ENCODE results near the gene TREML2. TPM values are rescaled to one million over a fixed set of nuclear protein-coding genes. Genes with fewer than 3 reads are reported as not detected.

Gene TREML2
- total and polyA plus RNA-seq, 9 of the 15 experiments (the other 6 are each of a cell fraction or from before 2014, with no cell fraction given): 0.20 to 2.9 (median 1.4) TPM

DNA sequence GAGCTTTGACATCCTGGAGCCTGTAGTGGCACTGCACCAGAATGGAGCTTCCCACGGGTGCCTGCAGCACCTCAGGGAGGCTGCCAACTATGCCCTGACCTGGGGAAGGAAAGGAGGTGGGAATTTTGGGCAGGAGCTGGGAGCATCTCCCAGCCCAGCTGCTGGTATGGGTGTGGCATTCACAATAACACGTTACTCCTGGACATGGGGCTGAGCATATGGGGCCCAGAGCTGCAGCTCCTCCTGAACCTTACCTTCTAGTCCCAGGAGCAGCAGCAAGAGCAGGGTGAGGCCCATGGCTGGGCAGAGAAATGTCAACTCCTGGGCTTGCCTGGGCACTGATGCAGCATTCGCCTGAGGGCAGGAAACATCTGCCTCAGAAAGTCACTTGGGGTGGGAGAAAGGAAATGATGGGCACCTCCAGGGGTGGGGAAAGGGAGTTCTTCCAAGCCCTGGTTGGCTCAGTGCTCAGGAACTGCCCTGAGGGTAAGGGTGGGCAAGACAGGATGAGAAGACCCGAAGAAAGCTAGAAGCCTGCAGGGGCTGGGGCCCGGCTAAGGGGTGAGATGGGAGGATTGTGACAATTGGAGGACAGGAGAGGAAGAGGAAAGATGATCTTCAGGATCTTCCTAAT lies 46.8 kb downstream of the TREML2 start, which contains the start of gene TREML1 (continued):
- TF ChIP-seq ZBTB7A (IDR thresholded peaks at IDR 0.05; ENCODE audit: borderline replicate concordance, control insufficient read depth, low read depth, low read length): no peak
- no peak for TF ChIP-seq ZNF764 (CRISPR knock-in tag; IDR thresholded peaks at IDR 0.05; ENCODE audit: low read depth)
- TF ChIP-seq, protein P1, sequence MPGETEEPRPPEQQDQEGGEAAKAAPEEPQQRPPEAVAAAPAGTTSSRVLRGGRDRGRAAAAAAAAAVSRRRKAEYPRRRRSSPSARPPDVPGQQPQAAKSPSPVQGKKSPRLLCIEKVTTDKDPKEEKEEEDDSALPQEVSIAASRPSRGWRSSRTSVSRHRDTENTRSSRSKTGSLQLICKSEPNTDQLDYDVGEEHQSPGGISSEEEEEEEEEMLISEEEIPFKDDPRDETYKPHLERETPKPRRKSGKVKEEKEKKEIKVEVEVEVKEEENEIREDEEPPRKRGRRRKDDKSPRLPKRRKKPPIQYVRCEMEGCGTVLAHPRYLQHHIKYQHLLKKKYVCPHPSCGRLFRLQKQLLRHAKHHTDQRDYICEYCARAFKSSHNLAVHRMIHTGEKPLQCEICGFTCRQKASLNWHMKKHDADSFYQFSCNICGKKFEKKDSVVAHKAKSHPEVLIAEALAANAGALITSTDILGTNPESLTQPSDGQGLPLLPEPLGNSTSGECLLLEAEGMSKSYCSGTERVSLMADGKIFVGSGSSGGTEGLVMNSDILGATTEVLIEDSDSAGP (CRISPR knock-in tag; IDR thresholded peaks at IDR 0.05): no peak
- TF ChIP-seq, protein P2, sequence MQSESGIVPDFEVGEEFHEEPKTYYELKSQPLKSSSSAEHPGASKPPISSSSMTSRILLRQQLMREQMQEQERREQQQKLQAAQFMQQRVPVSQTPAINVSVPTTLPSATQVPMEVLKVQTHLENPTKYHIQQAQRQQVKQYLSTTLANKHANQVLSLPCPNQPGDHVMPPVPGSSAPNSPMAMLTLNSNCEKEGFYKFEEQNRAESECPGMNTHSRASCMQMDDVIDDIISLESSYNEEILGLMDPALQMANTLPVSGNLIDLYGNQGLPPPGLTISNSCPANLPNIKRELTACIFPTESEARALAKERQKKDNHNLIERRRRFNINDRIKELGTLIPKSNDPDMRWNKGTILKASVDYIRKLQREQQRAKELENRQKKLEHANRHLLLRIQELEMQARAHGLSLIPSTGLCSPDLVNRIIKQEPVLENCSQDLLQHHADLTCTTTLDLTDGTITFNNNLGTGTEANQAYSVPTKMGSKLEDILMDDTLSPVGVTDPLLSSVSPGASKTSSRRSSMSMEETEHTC (IDR thresholded peaks at IDR 0.05): no peak

DNA sequence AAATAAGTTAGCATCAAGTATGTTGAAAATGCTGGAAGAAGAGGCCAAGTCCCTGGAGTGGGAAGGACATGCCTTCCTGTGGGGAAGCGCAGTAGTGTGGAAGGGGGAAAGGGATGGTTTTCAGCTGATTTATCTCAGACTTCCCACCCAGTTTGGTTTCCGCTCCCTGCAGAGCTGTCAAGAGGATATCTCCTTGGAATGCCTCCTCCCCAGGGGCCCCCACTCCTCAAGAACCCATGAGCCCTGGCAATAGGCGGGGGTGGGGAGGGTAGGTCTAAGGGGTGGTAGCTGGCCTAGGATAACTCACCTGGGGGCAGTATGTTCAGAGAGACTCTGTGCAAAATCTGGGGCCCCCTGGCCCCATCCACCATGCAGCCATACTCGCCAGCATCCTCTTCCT lies 47.5 kb downstream of the TREML2 start:
- no peaks in the 10 kb centered on the region for H3K79me2 ChIP-seq (ENCODE audit: control insufficient read depth, insufficient read depth, low read length)
- H3K36me3 ChIP-seq (ENCODE audit: control insufficient read depth, insufficient read depth, low read length): no peaks in the 10 kb centered on the region
- no peak for DNase-seq (ENCODE audit: extremely low read depth in 1 of 4, low spot score in 3 of 4)
- peaks cover 4% of the 10 kb centered on the region; the same call in 1 of the 2 replicates for H4K20me1 ChIP-seq (replicated peaks; ENCODE audit: control insufficient read depth, insufficient read depth, low read length)
- H3K4me1 ChIP-seq (replicated peaks in 1 of 2; ENCODE audit: control insufficient read depth in 2 of 2, insufficient read depth in 2 of 2, low read length in 2 of 2): no peaks in the 10 kb centered on the region
- POLR2A ChIA-PET: interaction anchor here (1.2 kb wide), 1 partner anchor 16 kb away, joined by 3 read pairs; no protein-coding TSS in a partner anchor
- no peak overlapping the region for H3K4me2 ChIP-seq (ENCODE audit: insufficient read depth, low read length)
- intact Hi-C loops (cut with micrococcal nuclease): no loop called here
- no peak for FAIRE-seq
- H3K9me1 ChIP-seq (ENCODE audit: control insufficient read depth, insufficient read depth, low read length): no peaks in the 10 kb centered on the region
- WGBS (ENCODE audit: insufficient coverage, low coverage, missing lambda C conversion rate): 3% methylated on average over 4 of the region's 4 CpGs
- no peaks in the 10 kb centered on the region for H3K9me3 ChIP-seq (replicated peaks; ENCODE audit: control insufficient read depth, insufficient read depth, low read depth, low read length)
- in situ Hi-C loops (cut with MboI): no loop called here
- no peak overlapping the region for H3K4me3 ChIP-seq
- no peak overlapping the region for H3K9ac ChIP-seq (ENCODE audit: insufficient read depth in 1 of 2, low read depth in 2 of 2, low read length in 2 of 2)
- BruUV-seq (replicated peaks): no TSS peak
- H3K27ac ChIP-seq (ENCODE audit: extremely low read depth, low read depth, low read length): no peak overlapping the region
- CTCF ChIA-PET (ENCODE audit: low intra/inter-chr PET ratio): no interaction called here
- H2AFZ ChIP-seq (ENCODE audit: low read depth, low read length): no peak overlapping the region
- ATAC-seq: no peak
- peaks cover 10 to 53% of the 10 kb centered on the region in 2 experiments for H3K27me3 ChIP-seq (ENCODE audit: control insufficient read depth in 2 of 2, insufficient read depth in 2 of 2, low read length in 2 of 2)
- TF ChIP-seq, protein P3, sequence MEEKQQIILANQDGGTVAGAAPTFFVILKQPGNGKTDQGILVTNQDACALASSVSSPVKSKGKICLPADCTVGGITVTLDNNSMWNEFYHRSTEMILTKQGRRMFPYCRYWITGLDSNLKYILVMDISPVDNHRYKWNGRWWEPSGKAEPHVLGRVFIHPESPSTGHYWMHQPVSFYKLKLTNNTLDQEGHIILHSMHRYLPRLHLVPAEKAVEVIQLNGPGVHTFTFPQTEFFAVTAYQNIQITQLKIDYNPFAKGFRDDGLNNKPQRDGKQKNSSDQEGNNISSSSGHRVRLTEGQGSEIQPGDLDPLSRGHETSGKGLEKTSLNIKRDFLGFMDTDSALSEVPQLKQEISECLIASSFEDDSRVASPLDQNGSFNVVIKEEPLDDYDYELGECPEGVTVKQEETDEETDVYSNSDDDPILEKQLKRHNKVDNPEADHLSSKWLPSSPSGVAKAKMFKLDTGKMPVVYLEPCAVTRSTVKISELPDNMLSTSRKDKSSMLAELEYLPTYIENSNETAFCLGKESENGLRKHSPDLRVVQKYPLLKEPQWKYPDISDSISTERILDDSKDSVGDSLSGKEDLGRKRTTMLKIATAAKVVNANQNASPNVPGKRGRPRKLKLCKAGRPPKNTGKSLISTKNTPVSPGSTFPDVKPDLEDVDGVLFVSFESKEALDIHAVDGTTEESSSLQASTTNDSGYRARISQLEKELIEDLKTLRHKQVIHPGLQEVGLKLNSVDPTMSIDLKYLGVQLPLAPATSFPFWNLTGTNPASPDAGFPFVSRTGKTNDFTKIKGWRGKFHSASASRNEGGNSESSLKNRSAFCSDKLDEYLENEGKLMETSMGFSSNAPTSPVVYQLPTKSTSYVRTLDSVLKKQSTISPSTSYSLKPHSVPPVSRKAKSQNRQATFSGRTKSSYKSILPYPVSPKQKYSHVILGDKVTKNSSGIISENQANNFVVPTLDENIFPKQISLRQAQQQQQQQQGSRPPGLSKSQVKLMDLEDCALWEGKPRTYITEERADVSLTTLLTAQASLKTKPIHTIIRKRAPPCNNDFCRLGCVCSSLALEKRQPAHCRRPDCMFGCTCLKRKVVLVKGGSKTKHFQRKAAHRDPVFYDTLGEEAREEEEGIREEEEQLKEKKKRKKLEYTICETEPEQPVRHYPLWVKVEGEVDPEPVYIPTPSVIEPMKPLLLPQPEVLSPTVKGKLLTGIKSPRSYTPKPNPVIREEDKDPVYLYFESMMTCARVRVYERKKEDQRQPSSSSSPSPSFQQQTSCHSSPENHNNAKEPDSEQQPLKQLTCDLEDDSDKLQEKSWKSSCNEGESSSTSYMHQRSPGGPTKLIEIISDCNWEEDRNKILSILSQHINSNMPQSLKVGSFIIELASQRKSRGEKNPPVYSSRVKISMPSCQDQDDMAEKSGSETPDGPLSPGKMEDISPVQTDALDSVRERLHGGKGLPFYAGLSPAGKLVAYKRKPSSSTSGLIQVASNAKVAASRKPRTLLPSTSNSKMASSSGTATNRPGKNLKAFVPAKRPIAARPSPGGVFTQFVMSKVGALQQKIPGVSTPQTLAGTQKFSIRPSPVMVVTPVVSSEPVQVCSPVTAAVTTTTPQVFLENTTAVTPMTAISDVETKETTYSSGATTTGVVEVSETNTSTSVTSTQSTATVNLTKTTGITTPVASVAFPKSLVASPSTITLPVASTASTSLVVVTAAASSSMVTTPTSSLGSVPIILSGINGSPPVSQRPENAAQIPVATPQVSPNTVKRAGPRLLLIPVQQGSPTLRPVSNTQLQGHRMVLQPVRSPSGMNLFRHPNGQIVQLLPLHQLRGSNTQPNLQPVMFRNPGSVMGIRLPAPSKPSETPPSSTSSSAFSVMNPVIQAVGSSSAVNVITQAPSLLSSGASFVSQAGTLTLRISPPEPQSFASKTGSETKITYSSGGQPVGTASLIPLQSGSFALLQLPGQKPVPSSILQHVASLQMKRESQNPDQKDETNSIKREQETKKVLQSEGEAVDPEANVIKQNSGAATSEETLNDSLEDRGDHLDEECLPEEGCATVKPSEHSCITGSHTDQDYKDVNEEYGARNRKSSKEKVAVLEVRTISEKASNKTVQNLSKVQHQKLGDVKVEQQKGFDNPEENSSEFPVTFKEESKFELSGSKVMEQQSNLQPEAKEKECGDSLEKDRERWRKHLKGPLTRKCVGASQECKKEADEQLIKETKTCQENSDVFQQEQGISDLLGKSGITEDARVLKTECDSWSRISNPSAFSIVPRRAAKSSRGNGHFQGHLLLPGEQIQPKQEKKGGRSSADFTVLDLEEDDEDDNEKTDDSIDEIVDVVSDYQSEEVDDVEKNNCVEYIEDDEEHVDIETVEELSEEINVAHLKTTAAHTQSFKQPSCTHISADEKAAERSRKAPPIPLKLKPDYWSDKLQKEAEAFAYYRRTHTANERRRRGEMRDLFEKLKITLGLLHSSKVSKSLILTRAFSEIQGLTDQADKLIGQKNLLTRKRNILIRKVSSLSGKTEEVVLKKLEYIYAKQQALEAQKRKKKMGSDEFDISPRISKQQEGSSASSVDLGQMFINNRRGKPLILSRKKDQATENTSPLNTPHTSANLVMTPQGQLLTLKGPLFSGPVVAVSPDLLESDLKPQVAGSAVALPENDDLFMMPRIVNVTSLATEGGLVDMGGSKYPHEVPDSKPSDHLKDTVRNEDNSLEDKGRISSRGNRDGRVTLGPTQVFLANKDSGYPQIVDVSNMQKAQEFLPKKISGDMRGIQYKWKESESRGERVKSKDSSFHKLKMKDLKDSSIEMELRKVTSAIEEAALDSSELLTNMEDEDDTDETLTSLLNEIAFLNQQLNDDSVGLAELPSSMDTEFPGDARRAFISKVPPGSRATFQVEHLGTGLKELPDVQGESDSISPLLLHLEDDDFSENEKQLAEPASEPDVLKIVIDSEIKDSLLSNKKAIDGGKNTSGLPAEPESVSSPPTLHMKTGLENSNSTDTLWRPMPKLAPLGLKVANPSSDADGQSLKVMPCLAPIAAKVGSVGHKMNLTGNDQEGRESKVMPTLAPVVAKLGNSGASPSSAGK (IDR thresholded peaks at IDR 0.05): no peak

All from K562 (cell line).